ENCODE results near the gene PSMD8. TPM values are rescaled to one million over a fixed set of nuclear protein-coding genes. Genes with fewer than 3 reads are reported as not detected.

The PSMD8 gene
- total RNA-seq, 6 experiments from 2014 or later, result 69.2 to 181 (median 75.2) TPM

- intact Hi-C loops (cut with DNase I), result no loop called here
These were observed 2.7 kb downstream of the PSMD8 start for GRCh38 chr19:38377052-38377451.

GRCh38 chr19:38378866-38379265, 4.5 kb downstream of the PSMD8 start:
- peaks cover 0 to 47% (median 21%) of the 10 kb centered on the region in 4 donors for H3K36me3 ChIP-seq
- no peaks in the 10 kb centered on the region for H3K9me3 ChIP-seq
- no peaks in the 10 kb centered on the region for H3K27me3 ChIP-seq
- no peak overlapping the region for H3K4me3 ChIP-seq
- no peak for ATAC-seq
- no peak for TF ChIP-seq POLR2A (IDR thresholded peaks at IDR 0.05)
- TF ChIP-seq CTCF (IDR thresholded peaks at IDR 0.05), result no peak
- H3K4me1 ChIP-seq, result peaks cover 0 to 8% (median 3%) of the 10 kb centered on the region in 4 donors
- intact Hi-C loops (cut with DNase I), result no loop called here
- DNase-seq, result no peak
- WGBS (ENCODE audit: insufficient coverage, low coverage, low lambda C conversion rate, missing lambda C conversion rate), result 97% methylated on average over 9 of the region's 10 CpGs
- H3K27ac ChIP-seq, result no peak overlapping the region

More at GRCh38 chr19:38377052-38377451, 2.7 kb downstream of the PSMD8 start:
- no peak for DNase-seq
- Histone ChIP-seq H3K27me3 (no peaks in the 10 kb centered on the region), H3K36me3 (peaks cover 0 to 30% (median 16%) of the 10 kb centered on the region in 4 donors), H3K9me3 (no peaks in the 10 kb centered on the region), H3K4me3 (no peak overlapping the region), H3K4me1 (peaks cover 0 to 8% (median 3%) of the 10 kb centered on the region in 4 donors), H3K27ac (no peak overlapping the region)
- WGBS (ENCODE audit: insufficient coverage, low coverage, low lambda C conversion rate, missing lambda C conversion rate), result 86% methylated on average over 4 of the region's 4 CpGs
- no peak for TF ChIP-seq POLR2A (IDR thresholded peaks at IDR 0.05)
- no peak for TF ChIP-seq CTCF (IDR thresholded peaks at IDR 0.05)
- no peak for ATAC-seq

GRCh38 chr19:38381138-38381537, 6.8 kb downstream of the PSMD8 start:
- Histone ChIP-seq H3K4me1 (no peaks in the 10 kb centered on the region), H3K9me3 (no peaks in the 10 kb centered on the region), H3K27me3 (no peaks in the 10 kb centered on the region), H3K4me3 (no peak overlapping the region), H3K27ac (no peak overlapping the region), H3K36me3 (peaks cover 0 to 48% (median 21%) of the 10 kb centered on the region in 4 donors)
- WGBS (ENCODE audit: insufficient coverage, low coverage, low lambda C conversion rate, missing lambda C conversion rate), result 72% methylated on average over 2 of the region's 9 CpGs
- intact Hi-C loops (cut with DNase I), result no loop called here
- no peak for ATAC-seq
- DNase-seq, result no peak
- TF ChIP-seq POLR2A (IDR thresholded peaks at IDR 0.05) (no peak), CTCF (IDR thresholded peaks at IDR 0.05) (no peak)

- no peak for ATAC-seq
- intact Hi-C loops (cut with DNase I), result no loop called here
- DNase-seq, result no peak
- peaks cover 0 to 48% (median 21%) of the 10 kb centered on the region in 4 donors for H3K36me3 ChIP-seq
- H3K27ac ChIP-seq, result no peak overlapping the region
- TF ChIP-seq CTCF (IDR thresholded peaks at IDR 0.05), result no peak
- TF ChIP-seq POLR2A (IDR thresholded peaks at IDR 0.05), result no peak
- 76% methylated on average over 3 of the region's 10 CpGs for WGBS (ENCODE audit: insufficient coverage, low coverage, low lambda C conversion rate, missing lambda C conversion rate)
- H3K27me3 ChIP-seq, result no peaks in the 10 kb centered on the region
- peaks cover 0 to 9% (median 0%) of the 10 kb centered on the region in 4 donors for H3K4me1 ChIP-seq
- H3K4me3 ChIP-seq, result no peak overlapping the region
- no peaks in the 10 kb centered on the region for H3K9me3 ChIP-seq
These were observed 8.8 kb downstream of the PSMD8 start for GRCh38 chr19:38383184-38383583.

- WGBS (ENCODE audit: insufficient coverage, low coverage, low lambda C conversion rate, missing lambda C conversion rate), result 100% methylated on average over 1 of the region's 2 CpGs
- intact Hi-C loops (cut with DNase I), result no loop called here
- TF ChIP-seq POLR2A (IDR thresholded peaks at IDR 0.05) (no peak), CTCF (IDR thresholded peaks at IDR 0.05) (no peak)
- Histone ChIP-seq H3K4me3 (no peak overlapping the region), H3K27me3 (no peaks in the 10 kb centered on the region), H3K4me1 (peaks cover 0 to 9% (median 0%) of the 10 kb centered on the region in 4 donors), H3K27ac (no peak overlapping the region), H3K36me3 (peaks cover 0 to 45% (median 21%) of the 10 kb centered on the region in 4 donors), H3K9me3 (no peaks in the 10 kb centered on the region)
- DNase-seq (no peak), ATAC-seq (no peak)
These were observed 9.4 kb downstream of the PSMD8 start for GRCh38 chr19:38383743-38384142.
